DMS79 treated with DMSO at 0.1 percent for 48 hours (cell line): ENCODE measurements around the gene HSFX2.
"Not testable (repeated sequence)": the region's sequence is repeated elsewhere in the genome, so short reads cannot be mapped to it uniquely, and the experiment has no call there.

ENCODE experiments used
- DNase-seq: peaks from one replicate; lab custom pipeline; 2025; lab: John Stamatoyannopoulos, UW

HSFX2 gene

GRCh38 chrX:149595214-149595613 is at the start of gene HSFX2:
TSS of gene HSFX2 (minus strand) at chrX:149595314. CDS start at chrX:149594700, 614 bp downstream.
- not testable (repeated sequence) for DNase-seq

- DNase-seq = no peak
Measured at GRCh38 chrX:149643496-149643895, 48.4 kb upstream of the HSFX2 start.

GRCh38 chrX:149641835-149642234 is 46.7 kb upstream of the HSFX2 start:
- DNase-seq = no peak

- no peak for DNase-seq
Measured at GRCh38 chrX:149641432-149641831, 46.3 kb upstream of the HSFX2 start.

- DNase-seq = no peak
Measured at GRCh38 chrX:149639568-149639967, 44.5 kb upstream of the HSFX2 start.

- no peak for DNase-seq
Measured at GRCh38 chrX:149638860-149639259, 43.7 kb upstream of the HSFX2 start.

GRCh38 chrX:149633511-149633910 is 38.4 kb upstream of the HSFX2 start:
- DNase-seq = no peak

- DNase-seq = peak; percentile 17
Measured at GRCh38 chrX:149631234-149632165, 36.4 kb upstream of the HSFX2 start, which contains the start of gene TMEM185A. TSS of gene TMEM185A (minus strand) at chrX:149631792. CDS start at chrX:149631580, 212 bp downstream.

GRCh38 chrX:149630681-149631233 is 35.6 kb upstream of the HSFX2 start:
- no peak for DNase-seq

GRCh38 chrX:149629730-149630387 is 34.7 kb upstream of the HSFX2 start:
- DNase-seq = no peak

GRCh38 chrX:149628768-149629167 is 33.7 kb upstream of the HSFX2 start:
- no peak for DNase-seq

- no peak for DNase-seq
Measured at GRCh38 chrX:149628280-149628679, 33.2 kb upstream of the HSFX2 start.

- not testable (repeated sequence) for DNase-seq
Measured at GRCh38 chrX:149626829-149627228, 31.7 kb upstream of the HSFX2 start.

- not testable (repeated sequence) for DNase-seq
Measured at GRCh38 chrX:149619662-149620061, 24.5 kb upstream of the HSFX2 start.

- no peak for DNase-seq
Measured at GRCh38 chrX:149618871-149619270, 23.8 kb upstream of the HSFX2 start.

- DNase-seq = no peak
Measured at GRCh38 chrX:149611623-149612175, 16.6 kb upstream of the HSFX2 start.

GRCh38 chrX:149610511-149610910 is 15.4 kb upstream of the HSFX2 start:
- no peak for DNase-seq

GRCh38 chrX:149607699-149608098 is 12.6 kb upstream of the HSFX2 start:
- no peak for DNase-seq

- not testable (repeated sequence) for DNase-seq
Measured at GRCh38 chrX:149605248-149605885, 10.3 kb upstream of the HSFX2 start.

- not testable (repeated sequence) for DNase-seq
Measured at GRCh38 chrX:149598603-149599002, 3.5 kb upstream of the HSFX2 start.

GRCh38 chrX:149595943-149596342 is 829 bp upstream of the HSFX2 start:
- not testable (repeated sequence) for DNase-seq

- DNase-seq = not testable (repeated sequence)
Measured at GRCh38 chrX:149590993-149591392, 4.1 kb downstream of the HSFX2 start.
